HepG2 (cell line): ENCODE data around the gene CYP4V2. TPM values are rescaled to one million over a fixed set of nuclear protein-coding genes. Genes with fewer than 3 reads are reported as not detected.

ENCODE experiments used
- ATAC-seq: fragments of 200-7000 bp; cut with Tn5 transposase; 3 replicates; pipeline ENCODE4 v1.9.1; 2020; ENCODE audit warnings: mild to moderate bottlenecking, moderate library complexity
- BruUV-seq: library from RNA; stranded (reverse); fragments of 400-500 nt; replicated peaks from 2 replicates; lab custom pipeline; 2021; lab: Mats Ljungman, UMichigan
- CTCF ChIA-PET: fragments of 300-600 bp; formaldehyde crosslinking; extraction: SDS; loops from one replicate; lab custom pipeline; 2021; ENCODE audit warnings: low total read pairs, inconsistent platforms, low intra/inter-chr PET ratio; lab: Yijun Ruan, JAX
- POLR2A ChIA-PET: fragments of 350-600 bp; sonication (Branson Sonifier 250); formaldehyde crosslinking; loops from one replicate; lab custom pipeline; 2020; ENCODE audit warnings: antibody characterized with exemption, inconsistent platforms; lab: Yijun Ruan, JAX
- DNase-seq: peaks from one replicate; pipeline ENCODE4 v3.0.0-alpha.2; 2015; ENCODE audit warnings: low spot score
- FAIRE-seq: peaks from 3 replicates; lab custom pipeline; 2011; peaks lifted over from hg19 to GRCh38; lab: Jason Lieb, UNC
- H2AFZ ChIP-seq: one replicate; pipeline ENCODE4 v1.6.1; 2011; ENCODE audit warnings: low read length, inconsistent platforms
- H3K27ac ChIP-seq: fragments of 300-600 bp; 3 replicates; pipeline ENCODE4 v1.8.0; 2011; ENCODE audit warnings: mixed run types, mild to moderate bottlenecking, mixed read lengths, low read length, inconsistent platforms; ENCODE audit not compliant: insufficient read depth; ENCODE audit errors: extremely low read length
- H3K27me3 ChIP-seq, 2 experiments: fragments of 200-600 bp in 1 of 2; 2 replicates in 1 of 2; 3 replicates in 1 of 2; pipeline versions ENCODE4 v1.6.0 to v1.8.0; 2011; ENCODE audit warnings: low read length in 2 of 2, mild to moderate bottlenecking in 2 of 2, moderate library complexity in 2 of 2, inconsistent platforms in 1 of 2; ENCODE audit not compliant: insufficient read depth in 2 of 2, control insufficient read depth in 1 of 2
- H3K36me3 ChIP-seq, 2 experiments: fragments of 200-600 bp in 1 of 2; replicated peaks in 1 of 2; 2 replicates in 1 of 2; 3 replicates in 1 of 2; pipeline versions ENCODE4 v1.5.1 to v1.8.0; 2011; ENCODE audit warnings: low read length in 2 of 2, inconsistent platforms in 1 of 2; ENCODE audit not compliant: insufficient read depth in 2 of 2, control insufficient read depth in 1 of 2
- H3K4me1 ChIP-seq: 2 replicates; pipeline ENCODE4 v1.5.1; 2012; ENCODE audit warnings: low read length, inconsistent platforms; ENCODE audit not compliant: insufficient read depth
- H3K4me2 ChIP-seq: 2 replicates; pipeline ENCODE4 v1.6.0; 2011; ENCODE audit warnings: low read depth, low read length, inconsistent platforms
- H3K4me3 ChIP-seq, 3 experiments: fragments of 200-600 bp in 1 of 3; sonication (generic), shearing (Covaris generic) in 1 of 3; replicated peaks in 1 of 3; 2 replicates each; pipeline ENCODE4 v1.5.1; 2011 to 2016; ENCODE audit warnings: low read length in 3 of 3, inconsistent platforms in 2 of 3, low read depth in 2 of 3, mild to moderate bottlenecking in 2 of 3, control low read depth in 1 of 3, mixed read lengths in 1 of 3; ENCODE audit not compliant: insufficient read depth in 1 of 3
- H3K79me2 ChIP-seq: one replicate; pipeline ENCODE4 v1.6.1; 2011; ENCODE audit warnings: low read length, inconsistent platforms; ENCODE audit not compliant: insufficient read depth
- H3K9ac ChIP-seq: 2 replicates; pipeline ENCODE4 v1.6.0; 2011; ENCODE audit warnings: mild to moderate bottlenecking, low read depth, low read length, inconsistent platforms; ENCODE audit not compliant: insufficient read depth
- H3K9me3 ChIP-seq: 2 replicates; pipeline ENCODE4 v1.5.1; 2012; ENCODE audit warnings: mild to moderate bottlenecking, low read length
- H4K20me1 ChIP-seq: 2 replicates; pipeline ENCODE4 v1.6.0; 2011; ENCODE audit warnings: inconsistent platforms, mild to moderate bottlenecking, low read length, moderate library complexity; ENCODE audit not compliant: insufficient read depth
- CBX5 ChIP-seq: sonication (generic); formaldehyde crosslinking; IDR thresholded peaks from 2 replicates; pipeline ENCODE4 v1.4.0; 2020; ENCODE audit warnings: missing genetic modification reagents, borderline replicate concordance
- CREM ChIP-seq, 2 experiments: sonication (generic) in 1 of 2; formaldehyde crosslinking in 1 of 2; IDR thresholded peaks; 2 replicates each; pipeline versions ENCODE4 v1.4.0 to v1.6.1; 2016 to 2020; ENCODE audit warnings: antibody characterized with exemption in 1 of 2, mild to moderate bottlenecking in 1 of 2, missing genetic modification reagents in 1 of 2
- CSRNP1 ChIP-seq: sonication (generic); formaldehyde crosslinking; IDR thresholded peaks from 2 replicates; pipeline ENCODE4 v1.8.1; 2023; ENCODE audit warnings: mild to moderate bottlenecking, missing genetic modification reagents
- FLYWCH1 ChIP-seq: sonication (generic); formaldehyde crosslinking; IDR thresholded peaks from 2 replicates; pipeline ENCODE4 v1.8.1; 2023; ENCODE audit warnings: mild to moderate bottlenecking, missing genetic modification reagents
- FOXA3 ChIP-seq: IDR thresholded peaks from 2 replicates; pipeline ENCODE4 v1.6.1; 2016; ENCODE audit warnings: missing genetic modification reagents, missing compliant biosample characterization
- FOXP1 ChIP-seq, 2 experiments: fragments of 450-650 bp in 1 of 2; IDR thresholded peaks; 2 replicates each; pipeline ENCODE4 v1.6.1; 2017 to 2018; ENCODE audit warnings: antibody characterized with exemption in 1 of 2
- HOXA3 ChIP-seq: sonication (generic); formaldehyde crosslinking; IDR thresholded peaks from 2 replicates; pipeline ENCODE4 v1.5.0; 2020; ENCODE audit warnings: missing genetic modification reagents
- KDM5A ChIP-seq: fragments of 200-600 bp; sonication (generic); IDR thresholded peaks from 2 replicates; pipeline ENCODE4 v1.7.0; 2018; ENCODE audit warnings: antibody characterized with exemption, mild to moderate bottlenecking, low read length, borderline replicate concordance
- MAX ChIP-seq: IDR thresholded peaks from 2 replicates; pipeline ENCODE4 v1.6.1; 2012; ENCODE audit warnings: inconsistent platforms
- MLLT10 ChIP-seq: sonication (generic); formaldehyde crosslinking; IDR thresholded peaks from 2 replicates; pipeline ENCODE4 v1.4.0; 2020; ENCODE audit warnings: missing genetic modification reagents
- MNT ChIP-seq: fragments of 450-650 bp; IDR thresholded peaks from 2 replicates; pipeline ENCODE4 v1.6.1; 2016
- MXD4 ChIP-seq: IDR thresholded peaks from 2 replicates; pipeline ENCODE4 v1.6.1; 2016; ENCODE audit warnings: mild to moderate bottlenecking, missing biosample characterization, missing genetic modification reagents
- PHF8 ChIP-seq: sonication (generic); formaldehyde crosslinking; IDR thresholded peaks from 2 replicates; pipeline ENCODE4 v1.5.0; 2020; ENCODE audit warnings: missing genetic modification reagents
- RCOR2 ChIP-seq: IDR thresholded peaks from 2 replicates; pipeline ENCODE4 v1.6.1; 2016; ENCODE audit warnings: missing biosample characterization, missing genetic modification reagents
- SMC3 ChIP-seq: IDR thresholded peaks from 2 replicates; pipeline ENCODE4 v1.6.1; 2011; ENCODE audit warnings: low read length, improper control_type of control experiment
- ZNF549 ChIP-seq: sonication (generic); formaldehyde crosslinking; IDR thresholded peaks from 2 replicates; pipeline ENCODE4 v1.5.0; 2020; ENCODE audit warnings: missing genetic modification reagents
- ZNF644 ChIP-seq: IDR thresholded peaks from 2 replicates; pipeline ENCODE4 v1.6.1; 2016; ENCODE audit warnings: low read depth
- WGBS: methylation state at CpG from one replicate; pipeline ENCODE4 v1.1.6; 2017; ENCODE audit warnings: low lambda C conversion rate; 5-methylcytosine and 5-hydroxymethylcytosine counted together
- in situ Hi-C: cut with HindIII; loops from 2 replicates; pipeline ENCODE4 v1.10.0; 2017; ENCODE audit warnings: low pct_unique_long_range_greater_than_20kb; ENCODE audit not compliant: extremely low pct_ligation_motif_present
- intact Hi-C: fragments of 100-400 bp; cut with micrococcal nuclease; formaldehyde crosslinking; loops from one replicate; pipeline ENCODE4 v1.10.0; 2022; ENCODE audit not compliant: unreplicated experiment
- polyA plus RNA-seq, 8 experiments: library from polyadenylated mRNA; depleted of rRNA in 3 of 8; stranded (reverse) in 7 of 8; unstranded in 1 of 8; fragments of >200 nt; fragmentation: Illumina TruSeq in 4 of 8; extraction: Trizol in 4 of 8; gene quantifications; 2 replicates each; pipeline versions ENCODE4 v1.2.1 to v1.2.3, GENCODE V29; 2011 to 2016; ENCODE audit warnings: low read depth in 4 of 8, missing spikeins in 1 of 8, mixed read lengths in 1 of 8; ENCODE audit not compliant: insufficient read depth in 1 of 8
- total RNA-seq, 5 experiments: library from RNA; depleted of rRNA; stranded (reverse); fragments of >200 nt; fragmentation: Illumina TruSeq; extraction: Trizol; gene quantifications; 2 replicates each; pipeline ENCODE4 v1.2.3, GENCODE V29; 2016; ENCODE audit warnings: low read depth in 1 of 5
- TF ChIP-seq, protein P1 (sequence below): sonication (generic); formaldehyde crosslinking; IDR thresholded peaks from 2 replicates; pipeline ENCODE4 v1.9.0; 2021; ENCODE audit warnings: missing genetic modification reagents, mild to moderate bottlenecking, borderline replicate concordance

The CYP4V2 gene
- total and polyA plus RNA-seq, 2 of the 13 experiments (the other 11 are each of a cell fraction or from before 2014, with no cell fraction given) = 4.7 to 7.2 TPM

GRCh38 chr4:186201010-186201409 lies 9.6 kb downstream of the CYP4V2 start (continued):
- TF ChIP-seq, protein P1, sequence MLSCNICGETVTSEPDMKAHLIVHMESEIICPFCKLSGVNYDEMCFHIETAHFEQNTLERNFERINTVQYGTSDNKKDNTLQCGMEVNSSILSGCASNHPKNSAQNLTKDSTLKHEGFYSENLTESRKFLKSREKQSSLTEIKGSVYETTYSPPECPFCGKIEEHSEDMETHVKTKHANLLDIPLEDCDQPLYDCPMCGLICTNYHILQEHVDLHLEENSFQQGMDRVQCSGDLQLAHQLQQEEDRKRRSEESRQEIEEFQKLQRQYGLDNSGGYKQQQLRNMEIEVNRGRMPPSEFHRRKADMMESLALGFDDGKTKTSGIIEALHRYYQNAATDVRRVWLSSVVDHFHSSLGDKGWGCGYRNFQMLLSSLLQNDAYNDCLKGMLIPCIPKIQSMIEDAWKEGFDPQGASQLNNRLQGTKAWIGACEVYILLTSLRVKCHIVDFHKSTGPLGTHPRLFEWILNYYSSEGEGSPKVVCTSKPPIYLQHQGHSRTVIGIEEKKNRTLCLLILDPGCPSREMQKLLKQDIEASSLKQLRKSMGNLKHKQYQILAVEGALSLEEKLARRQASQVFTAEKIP (CRISPR knock-in tag) = no peak
- TF ChIP-seq FLYWCH1 (CRISPR knock-in tag) (no peak), MLLT10 (no peak), CREM (IDR thresholded peaks at IDR 0.05) (no peak), CREM (CRISPR knock-in tag; IDR thresholded peaks at IDR 0.05) (no peak)

DNA sequence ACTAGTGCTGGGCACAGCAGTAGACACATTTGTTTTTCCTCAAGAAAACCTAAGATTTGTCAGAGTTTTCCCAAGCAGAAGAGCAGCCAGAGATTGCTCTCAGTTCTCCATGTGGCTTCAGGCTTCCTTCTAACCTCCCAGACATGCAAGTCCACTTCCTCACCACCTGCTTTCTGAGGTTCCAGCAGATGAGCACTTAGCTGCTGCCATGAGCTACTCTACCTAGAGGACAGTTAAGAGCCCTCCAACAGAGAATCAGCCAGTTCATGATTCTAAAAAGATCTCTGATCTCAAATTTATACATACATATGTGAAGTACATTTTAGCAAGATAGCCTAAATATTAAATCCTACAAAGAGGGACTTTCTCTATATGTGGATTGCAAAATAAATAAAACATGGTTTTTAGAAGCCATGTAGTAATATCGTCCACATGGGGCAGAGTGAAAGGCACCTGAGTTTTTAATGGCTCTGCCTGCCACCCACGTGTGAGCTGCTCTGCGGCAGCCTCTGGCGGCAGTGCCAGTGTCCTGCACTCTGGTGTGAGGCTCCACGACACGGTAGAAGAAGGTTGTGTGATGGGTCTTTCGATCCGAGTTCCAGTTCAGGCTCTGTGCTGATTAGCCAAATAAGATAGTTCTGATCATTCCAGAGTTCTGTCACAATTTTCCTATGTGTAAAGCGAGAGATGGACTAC lies 10.3 kb downstream of the CYP4V2 start:
- ATAC-seq = peak; percentile 100
- no TSS peak for BruUV-seq
- H3K79me2 ChIP-seq = no peaks in the 10 kb centered on the region
- H3K4me2 ChIP-seq = peak overlapping the region; percentile 36; the same call in 1 of the 2 replicates
- H3K9ac ChIP-seq = no peak overlapping the region
- 12% methylated on average over 8 of the region's 9 CpGs for WGBS
- H3K4me3 ChIP-seq = no peak overlapping the region
- no peaks in the 10 kb centered on the region for H3K27me3 ChIP-seq
- peak overlapping the region; percentile 12 for H2AFZ ChIP-seq
- H3K27ac ChIP-seq = no peak overlapping the region
- intact Hi-C loops (loop anchor here (5.0 kb wide), 1 partner anchor 134 kb away; the partner anchor contains the start of gene TLR3), in situ Hi-C loops (no loop called here)
- ChIA-PET CTCF (interaction anchor here (1.7 kb wide), 1 partner anchor 52 kb away, joined by 6 read pairs; no protein-coding TSS in a partner anchor), POLR2A (interaction anchor here (1.0 to 1.9 kb wide), 3 partner anchors 9 to 64 kb away, joined by 4 to 12 read pairs (median 11); partner anchors contain the start of genes CYP4V2 and F11)
- H4K20me1 ChIP-seq = no peaks in the 10 kb centered on the region
- H3K4me1 ChIP-seq = 0 out of 2 replicates have a peak, but pooled peaks cover 5% of the 10 kb centered on the region
- H3K36me3 ChIP-seq = no peaks in the 10 kb centered on the region
- FAIRE-seq = peak; percentile 80
- H3K9me3 ChIP-seq = no peaks in the 10 kb centered on the region
- DNase-seq = peak; percentile 59
- TF ChIP-seq FOXP1 (IDR thresholded peaks at IDR 0.05) (no peak), FOXP1 (CRISPR knock-in tag; IDR thresholded peaks at IDR 0.05) (no peak), PHF8 (CRISPR knock-in tag) (no peak), CSRNP1 (CRISPR knock-in tag) (no peak), MXD4 (CRISPR knock-in tag) (peak; percentile 60; the same call in 1 of the 2 replicates), SMC3 (peak; percentile 63), CBX5 (CRISPR knock-in tag) (peak; percentile 45; the same call in 1 of the 2 replicates), MAX (peak; percentile 85), HOXA3 (CRISPR knock-in tag) (0 out of 2 replicates have a peak, but pooled peaks have one; percentile 23), MNT (peak; percentile 74), ZNF644 (CRISPR knock-in tag) (peak; percentile 73; the same call in 1 of the 2 replicates), FOXA3 (CRISPR knock-in tag) (no peak), ZNF549 (CRISPR knock-in tag) (no peak), RCOR2 (0 out of 2 replicates have a peak, but pooled peaks have one; percentile 30), KDM5A (no peak)
